ENCODE measurements around the gene DYRK4.

Gene DYRK4

DNA sequence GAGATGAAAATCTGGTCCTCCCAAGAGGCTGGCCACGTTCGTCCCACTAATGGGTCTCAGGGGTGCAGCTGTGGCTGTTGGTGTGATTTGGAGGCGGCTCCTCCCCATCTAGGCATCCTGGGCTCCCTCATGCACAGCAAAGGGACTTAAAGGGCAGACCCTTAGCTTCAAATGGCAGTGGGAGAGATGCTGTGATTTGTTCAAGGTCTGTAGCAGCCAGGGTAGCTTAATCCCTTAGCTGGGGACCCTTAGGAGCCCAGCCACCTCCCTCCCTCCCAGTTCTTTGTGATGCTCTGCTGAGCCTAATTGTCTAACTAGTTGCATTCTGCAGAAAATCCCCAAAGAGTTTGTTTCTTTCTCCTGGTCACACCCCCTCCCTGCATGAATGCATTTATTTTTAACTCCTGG is 18.3 kb downstream of the DYRK4 start:
- TF ChIP-seq, protein P1, sequence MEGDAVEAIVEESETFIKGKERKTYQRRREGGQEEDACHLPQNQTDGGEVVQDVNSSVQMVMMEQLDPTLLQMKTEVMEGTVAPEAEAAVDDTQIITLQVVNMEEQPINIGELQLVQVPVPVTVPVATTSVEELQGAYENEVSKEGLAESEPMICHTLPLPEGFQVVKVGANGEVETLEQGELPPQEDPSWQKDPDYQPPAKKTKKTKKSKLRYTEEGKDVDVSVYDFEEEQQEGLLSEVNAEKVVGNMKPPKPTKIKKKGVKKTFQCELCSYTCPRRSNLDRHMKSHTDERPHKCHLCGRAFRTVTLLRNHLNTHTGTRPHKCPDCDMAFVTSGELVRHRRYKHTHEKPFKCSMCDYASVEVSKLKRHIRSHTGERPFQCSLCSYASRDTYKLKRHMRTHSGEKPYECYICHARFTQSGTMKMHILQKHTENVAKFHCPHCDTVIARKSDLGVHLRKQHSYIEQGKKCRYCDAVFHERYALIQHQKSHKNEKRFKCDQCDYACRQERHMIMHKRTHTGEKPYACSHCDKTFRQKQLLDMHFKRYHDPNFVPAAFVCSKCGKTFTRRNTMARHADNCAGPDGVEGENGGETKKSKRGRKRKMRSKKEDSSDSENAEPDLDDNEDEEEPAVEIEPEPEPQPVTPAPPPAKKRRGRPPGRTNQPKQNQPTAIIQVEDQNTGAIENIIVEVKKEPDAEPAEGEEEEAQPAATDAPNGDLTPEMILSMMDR (conservative IDR thresholded peaks at IDR 0.05; ENCODE audit: low read depth, low read length) = no peak
- DNase-seq (ENCODE audit: low read depth) = no peak
- no peak overlapping the region for H3K4me3 ChIP-seq (ENCODE audit: low read depth, low read length)

DNA sequence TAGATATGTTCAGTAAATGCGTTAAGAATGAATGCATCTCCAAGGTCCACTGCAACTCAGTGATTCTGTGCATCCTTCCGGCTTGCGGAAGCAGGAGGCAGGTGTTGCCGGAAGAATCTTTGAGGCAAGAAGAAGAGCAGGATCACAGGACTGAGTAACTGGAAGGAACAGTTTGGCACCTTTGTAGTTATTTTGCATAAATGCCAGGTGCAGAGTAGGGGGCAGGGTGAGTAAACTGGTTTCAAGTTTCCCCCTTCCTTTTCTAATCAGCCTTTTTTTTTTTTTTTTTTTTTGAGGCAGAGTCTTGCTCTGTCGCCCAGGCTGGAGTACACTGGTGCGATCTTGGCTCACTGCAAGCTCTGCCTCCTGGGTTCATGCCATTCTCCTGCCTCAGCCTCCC is 22.3 kb downstream of the DYRK4 start:
- no peak overlapping the region for H3K4me3 ChIP-seq (ENCODE audit: low read depth, low read length)
- DNase-seq (ENCODE audit: low read depth) = no peak
- TF ChIP-seq, protein P1 (conservative IDR thresholded peaks at IDR 0.05; ENCODE audit: low read depth, low read length) = no peak

DNA sequence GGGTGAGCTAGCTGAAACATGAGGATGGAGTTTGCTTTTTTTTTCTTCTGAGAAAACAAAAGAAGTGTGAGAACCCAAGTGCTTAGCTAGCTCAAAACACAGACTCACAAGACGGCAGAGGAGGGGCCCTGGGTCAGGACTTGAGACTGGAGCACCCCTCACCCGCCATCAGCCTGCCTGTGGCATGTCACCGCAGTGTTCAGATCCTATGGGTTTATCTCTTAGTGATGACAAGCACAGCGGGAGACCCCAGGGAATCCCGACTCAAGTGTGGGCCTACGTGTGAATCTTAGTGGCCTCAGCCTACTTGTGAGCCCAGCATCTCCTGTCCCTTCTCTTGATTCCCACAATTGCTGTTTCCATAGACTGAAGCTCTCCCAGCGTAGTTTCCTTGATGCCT is 22.9 kb downstream of the DYRK4 start:
- TF ChIP-seq, protein P1 (conservative IDR thresholded peaks at IDR 0.05; ENCODE audit: low read depth, low read length) = no peak
- no peak overlapping the region for H3K4me3 ChIP-seq (ENCODE audit: low read depth, low read length)
- no peak for DNase-seq (ENCODE audit: low read depth)

DNA sequence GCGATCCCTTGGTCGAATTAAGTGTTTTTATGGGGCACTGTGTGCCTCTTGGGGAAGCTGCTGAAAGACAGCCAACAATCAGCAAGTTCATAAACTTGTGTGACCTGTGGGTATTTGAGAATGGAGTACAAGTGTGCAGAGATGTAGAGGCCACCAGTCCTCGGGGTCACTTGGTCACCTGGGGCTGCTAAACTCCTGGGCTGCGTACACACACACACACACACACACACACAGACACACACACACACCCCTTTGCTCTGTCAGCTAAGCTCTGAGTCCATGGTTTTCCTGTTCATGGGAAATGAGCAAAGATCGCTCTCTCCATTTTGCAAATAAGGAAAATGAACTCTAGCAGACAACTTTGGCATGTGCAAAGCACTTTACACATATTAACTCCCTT is 24.5 kb downstream of the DYRK4 start:
- no peak overlapping the region for H3K4me3 ChIP-seq (ENCODE audit: low read depth, low read length)
- TF ChIP-seq, protein P1 (conservative IDR thresholded peaks at IDR 0.05; ENCODE audit: low read depth, low read length) = no peak
- no peak for DNase-seq (ENCODE audit: low read depth)

DNA sequence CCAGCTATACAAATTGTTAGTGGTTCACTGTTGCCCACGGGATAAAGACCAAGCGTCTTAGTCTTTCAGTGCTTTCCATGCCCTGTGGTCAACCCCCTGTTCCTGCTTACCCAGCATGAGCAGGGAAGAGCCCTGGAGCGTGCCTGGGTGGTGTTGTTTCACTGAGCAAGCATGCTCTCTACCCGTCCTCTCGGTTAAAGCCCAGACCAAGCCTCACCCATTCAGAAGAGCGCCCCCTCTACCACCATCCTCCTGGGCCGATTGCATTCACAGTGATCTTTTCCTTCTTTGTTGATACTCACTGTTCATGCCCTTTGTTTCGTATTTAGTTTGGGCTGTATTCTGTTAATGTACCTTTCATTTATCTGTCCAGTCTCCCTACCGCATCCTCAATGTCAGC is 25.1 kb downstream of the DYRK4 start:
- TF ChIP-seq, protein P1 (conservative IDR thresholded peaks at IDR 0.05; ENCODE audit: low read depth, low read length) = no peak
- no peak for DNase-seq (ENCODE audit: low read depth)
- H3K4me3 ChIP-seq (ENCODE audit: low read depth, low read length) = no peak overlapping the region

DNA sequence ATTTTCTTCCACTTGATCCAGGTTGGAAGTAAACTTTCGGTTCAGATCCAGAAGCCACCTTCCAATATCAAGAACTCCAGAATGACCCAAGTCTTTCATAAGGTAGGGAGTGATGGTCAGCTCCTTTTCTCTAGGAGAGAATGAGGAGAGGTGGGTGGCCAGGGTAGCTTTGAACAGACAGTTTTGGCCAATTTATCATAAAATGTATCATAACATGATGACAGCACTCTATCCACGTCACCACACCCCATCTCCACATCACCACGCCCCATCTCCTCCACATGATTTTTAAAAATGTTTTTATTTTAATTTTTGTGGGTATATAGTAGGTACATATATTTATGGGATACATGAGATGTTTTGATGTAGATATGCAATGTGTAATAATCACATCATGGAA is 26.9 kb downstream of the DYRK4 start:
- DNase-seq (ENCODE audit: low read depth) = no peak
- no peak overlapping the region for H3K4me3 ChIP-seq (ENCODE audit: low read depth, low read length)
- TF ChIP-seq, protein P1 (conservative IDR thresholded peaks at IDR 0.05; ENCODE audit: low read depth, low read length) = no peak

DNA sequence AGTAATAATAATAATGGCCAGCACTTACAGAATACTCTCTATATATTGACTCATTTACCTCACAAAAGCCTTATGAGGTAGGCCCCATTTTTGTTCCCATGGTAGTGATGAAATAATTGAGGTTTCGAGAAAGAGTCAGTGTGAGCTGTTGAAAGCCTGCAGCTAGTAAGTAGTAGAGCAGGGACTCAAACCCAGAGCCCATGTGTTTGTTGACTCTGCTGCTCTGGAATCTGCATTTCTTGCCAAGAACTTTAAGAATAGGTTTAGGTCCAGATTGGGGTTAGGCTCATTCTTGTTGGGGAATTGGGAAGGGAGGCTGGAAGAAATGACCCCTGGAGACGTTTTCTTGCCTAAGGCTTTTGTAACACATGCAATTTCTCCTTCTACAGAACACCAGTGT is 27.9 kb downstream of the DYRK4 start:
- TF ChIP-seq, protein P1 (conservative IDR thresholded peaks at IDR 0.05; ENCODE audit: low read depth, low read length) = no peak
- DNase-seq (ENCODE audit: low read depth) = peak; percentile 11
- no peak overlapping the region for H3K4me3 ChIP-seq (ENCODE audit: low read depth, low read length)
